Gastrocnemius medialis (tissue), 4 donors: ENCODE measurements around the gene GAS7.

Experiments
- POLR2A ChIP-seq, 2 donors: fragments of 450-650 bp; IDR thresholded peaks; one replicate each; pipeline ENCODE4 v1.6.1; 2017; ENCODE audit warnings: antibody characterized with exemption in 2 of 2, mild to moderate bottlenecking in 2 of 2, moderate library complexity in 2 of 2
- TF ChIP-seq, protein P1 (sequence below), 5 experiments: fragments of 450-650 bp in 3 of 5; fragments of 200-600 bp in 2 of 5; sonication (generic) in 2 of 5; IDR thresholded peaks in 4 of 5; conservative IDR thresholded peaks in 1 of 5; 1 replicate in 4 of 5; 2 replicates in 1 of 5; pipeline ENCODE4 v1.5.1; 2016 to 2019; ENCODE audit warnings: antibody characterized with exemption in 5 of 5, mild to moderate bottlenecking in 3 of 5, moderate library complexity in 3 of 5

DNA sequence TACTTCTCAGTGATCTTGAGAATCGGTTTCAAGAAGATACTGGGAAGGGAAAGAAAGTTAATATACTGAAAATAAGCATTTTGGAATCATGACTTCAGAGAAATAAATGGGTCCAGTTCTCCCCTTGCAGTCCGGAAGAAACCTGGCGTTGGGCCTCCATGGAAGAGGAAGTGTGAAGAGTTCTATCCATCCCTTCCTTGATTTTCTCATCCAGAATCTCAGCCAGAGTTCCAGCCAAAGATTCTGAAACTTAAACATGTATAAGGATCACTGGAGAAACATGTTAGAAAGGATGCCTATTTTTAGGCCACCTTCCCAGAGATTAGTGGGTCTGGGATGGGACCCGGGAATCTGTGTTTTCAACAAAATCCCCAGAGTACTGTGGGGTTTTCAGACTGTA lies 8.7 kb upstream of the GAS7 start:
- TF ChIP-seq, protein P1, sequence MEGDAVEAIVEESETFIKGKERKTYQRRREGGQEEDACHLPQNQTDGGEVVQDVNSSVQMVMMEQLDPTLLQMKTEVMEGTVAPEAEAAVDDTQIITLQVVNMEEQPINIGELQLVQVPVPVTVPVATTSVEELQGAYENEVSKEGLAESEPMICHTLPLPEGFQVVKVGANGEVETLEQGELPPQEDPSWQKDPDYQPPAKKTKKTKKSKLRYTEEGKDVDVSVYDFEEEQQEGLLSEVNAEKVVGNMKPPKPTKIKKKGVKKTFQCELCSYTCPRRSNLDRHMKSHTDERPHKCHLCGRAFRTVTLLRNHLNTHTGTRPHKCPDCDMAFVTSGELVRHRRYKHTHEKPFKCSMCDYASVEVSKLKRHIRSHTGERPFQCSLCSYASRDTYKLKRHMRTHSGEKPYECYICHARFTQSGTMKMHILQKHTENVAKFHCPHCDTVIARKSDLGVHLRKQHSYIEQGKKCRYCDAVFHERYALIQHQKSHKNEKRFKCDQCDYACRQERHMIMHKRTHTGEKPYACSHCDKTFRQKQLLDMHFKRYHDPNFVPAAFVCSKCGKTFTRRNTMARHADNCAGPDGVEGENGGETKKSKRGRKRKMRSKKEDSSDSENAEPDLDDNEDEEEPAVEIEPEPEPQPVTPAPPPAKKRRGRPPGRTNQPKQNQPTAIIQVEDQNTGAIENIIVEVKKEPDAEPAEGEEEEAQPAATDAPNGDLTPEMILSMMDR (IDR thresholded peaks at IDR 0.05 in 4 of 5, conservative IDR thresholded peaks at IDR 0.05 in 1 of 5) = no peak
- no peak for TF ChIP-seq POLR2A (IDR thresholded peaks at IDR 0.05)
